SIG-M5 (cell line): ENCODE results near the gene NCK2.

ENCODE experiments used
- DNase-seq: peaks from one replicate; lab custom pipeline; 2025; lab: John Stamatoyannopoulos, UW

Gene NCK2

DNA sequence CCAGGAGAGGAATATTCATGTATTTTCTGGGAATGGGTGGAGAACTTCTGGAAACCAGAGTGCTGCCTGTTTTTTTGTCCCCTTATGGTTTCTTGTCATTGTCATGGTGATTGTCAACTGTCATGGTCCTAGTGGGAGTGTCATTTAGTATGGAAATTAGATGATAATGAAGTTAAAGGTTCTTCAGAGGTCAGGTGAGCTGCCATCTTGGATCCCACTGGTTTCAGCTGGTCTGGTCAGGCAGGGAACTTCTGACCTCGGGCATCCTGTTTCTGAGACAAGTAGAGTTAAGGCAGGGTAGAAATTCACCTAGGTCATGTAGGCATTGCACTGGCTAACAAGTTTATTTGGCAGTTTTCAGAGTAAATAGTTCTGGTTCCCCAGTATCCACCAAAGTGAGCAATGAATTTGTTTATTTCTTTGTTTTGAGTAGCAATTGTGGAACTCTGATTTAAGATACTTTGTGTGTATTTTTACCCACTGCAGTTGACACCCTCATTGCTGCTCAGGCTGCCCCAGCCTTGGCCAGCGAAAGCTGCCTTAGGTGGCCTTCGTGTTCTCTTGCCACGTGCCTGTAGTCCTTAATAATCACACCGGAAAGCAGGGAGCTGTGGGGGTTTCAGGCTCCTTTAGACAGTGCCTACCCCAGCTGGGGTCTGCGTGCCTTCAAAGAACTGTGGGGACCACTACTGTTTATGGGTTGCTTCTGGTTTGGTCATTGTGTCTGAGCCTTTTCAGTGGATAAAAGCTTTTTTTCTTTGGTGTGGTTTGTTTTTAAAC, 48.7 kb downstream of the NCK2 start:
- DNase-seq = no peak

- no peak for DNase-seq
Observed at GRCh38 chr2:105794926-105795574, 50.3 kb downstream of the NCK2 start.

- DNase-seq = peak; percentile 7
Observed at GRCh38 chr2:105795575-105795934, 50.8 kb downstream of the NCK2 start.

DNA sequence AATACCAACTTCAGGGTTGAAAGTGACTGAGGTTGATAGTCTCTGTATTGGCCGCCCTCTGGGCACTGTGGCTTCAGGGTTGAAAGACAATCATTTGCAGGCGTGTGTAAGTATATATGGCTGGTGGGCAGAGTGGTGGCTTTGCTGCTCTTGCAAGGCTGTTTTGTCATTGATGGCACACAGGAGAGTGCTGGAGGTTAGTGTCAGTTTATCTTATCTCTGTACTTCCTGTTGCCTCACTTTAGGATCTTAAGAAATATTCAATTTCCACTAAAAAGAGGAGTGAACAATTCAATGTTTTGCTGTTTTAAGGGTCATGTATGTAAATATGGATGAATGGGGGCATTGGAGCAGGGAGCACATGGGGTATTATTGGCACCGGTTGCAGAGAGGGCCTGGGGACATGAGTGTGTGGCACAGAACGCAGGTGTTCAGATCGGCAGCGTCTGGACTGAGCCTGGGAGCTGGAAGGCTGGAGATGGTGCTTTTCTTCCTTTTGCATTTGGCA, 51.5 kb downstream of the NCK2 start:
- peak; percentile 92 for DNase-seq

DNA sequence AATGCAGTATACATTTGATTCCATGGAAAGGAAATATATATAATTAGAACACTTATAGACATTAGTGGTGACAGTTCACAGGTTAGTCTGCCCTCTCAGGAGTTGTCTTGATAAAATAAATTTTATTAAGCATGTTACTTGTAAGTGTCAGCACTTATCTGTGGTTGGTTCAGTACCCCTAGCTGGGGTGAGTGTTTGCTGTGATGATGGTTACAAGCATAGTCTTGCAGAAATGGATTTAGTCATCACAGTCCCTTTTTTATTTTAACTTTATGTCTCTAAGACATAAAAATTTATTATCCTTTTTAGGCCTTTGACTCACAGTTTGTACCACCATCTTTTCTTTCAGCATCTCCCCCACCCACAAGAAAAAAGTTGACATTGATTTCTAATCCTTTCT, 52.1 kb downstream of the NCK2 start:
- no peak for DNase-seq

- DNase-seq = peak; percentile 83
Observed at GRCh38 chr2:105797298-105797819, 52.6 kb downstream of the NCK2 start.

- DNase-seq = peak; percentile 5
Observed at GRCh38 chr2:105798595-105798994, 53.9 kb downstream of the NCK2 start.

DNA sequence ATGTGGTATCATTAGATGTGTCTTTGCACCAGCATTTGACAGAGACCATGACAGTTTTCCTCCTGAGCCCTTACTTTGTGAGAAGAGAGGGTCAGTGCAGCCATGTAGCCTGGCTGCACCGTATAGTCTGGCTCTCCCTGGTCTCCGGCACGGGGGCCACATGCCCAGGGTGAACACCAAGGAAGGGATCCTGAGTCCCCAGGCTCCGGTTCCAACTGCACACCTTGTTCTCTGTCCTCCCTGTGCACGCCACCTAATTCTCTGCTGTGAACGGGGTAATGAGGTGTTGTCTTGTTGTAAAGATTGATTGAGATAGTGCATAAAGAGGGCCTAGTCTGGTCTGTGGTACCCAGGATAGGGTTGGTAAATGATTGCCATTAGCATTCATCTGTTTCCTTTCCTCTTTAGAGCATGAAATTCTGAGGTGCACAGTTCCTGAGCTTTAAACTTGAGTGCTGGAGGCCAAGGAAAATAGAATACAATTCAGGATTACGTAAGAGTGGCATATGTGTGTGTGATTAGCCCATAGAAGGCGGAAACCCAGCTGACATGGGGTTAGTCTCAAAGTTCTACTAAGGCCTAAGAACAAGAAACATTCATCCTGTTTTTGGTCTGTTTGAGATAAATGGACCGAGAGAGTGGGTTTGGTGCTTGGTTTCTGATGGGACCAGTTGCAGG, 55.5 kb downstream of the NCK2 start:
- peak; percentile 69 for DNase-seq

- DNase-seq = no peak
Observed at GRCh38 chr2:105800953-105801635, 56.4 kb downstream of the NCK2 start.

DNA sequence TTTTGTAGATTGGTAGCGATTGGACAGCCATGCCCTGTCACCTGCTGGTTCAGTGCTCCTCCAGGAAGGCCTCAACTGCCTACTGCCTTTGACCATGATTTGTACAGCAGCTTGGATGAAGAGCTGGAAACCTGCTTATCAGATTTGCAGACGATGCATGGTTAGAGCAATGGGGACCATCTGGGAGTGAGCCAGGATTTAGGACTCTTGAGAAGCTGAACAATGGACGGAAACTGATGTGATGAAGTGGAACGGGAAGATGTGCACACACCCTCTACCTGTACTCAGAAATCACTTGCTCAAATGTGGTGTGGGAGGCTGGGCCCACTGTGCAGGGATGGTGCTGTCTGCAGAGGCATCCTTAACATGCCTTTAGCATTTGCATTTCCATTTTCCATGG, 57.2 kb downstream of the NCK2 start:
- DNase-seq = no peak

DNA sequence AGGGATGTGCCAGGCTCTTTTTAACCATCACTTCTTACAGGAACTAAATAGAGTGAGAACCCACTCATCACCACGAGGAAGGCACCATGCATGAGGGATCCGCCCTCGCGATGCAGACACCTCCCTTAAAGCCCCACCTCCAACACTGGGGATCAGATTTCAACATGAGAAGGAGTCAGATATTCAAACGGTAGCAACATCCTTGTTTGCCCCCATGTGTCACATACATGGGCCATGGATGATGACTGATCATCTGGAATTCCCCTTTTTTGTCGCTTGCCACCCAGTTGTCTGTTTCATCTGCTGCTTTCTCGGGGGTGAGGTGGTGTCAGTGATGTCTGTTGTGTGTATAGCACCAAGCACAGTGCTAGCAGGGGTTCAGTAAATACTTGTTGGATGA, 57.9 kb downstream of the NCK2 start:
- no peak for DNase-seq

GRCh38 chr2:105803337-105803736, 58.6 kb downstream of the NCK2 start:
- no peak for DNase-seq

GRCh38 chr2:105803773-105804172, 59.1 kb downstream of the NCK2 start:
- DNase-seq = no peak

DNA sequence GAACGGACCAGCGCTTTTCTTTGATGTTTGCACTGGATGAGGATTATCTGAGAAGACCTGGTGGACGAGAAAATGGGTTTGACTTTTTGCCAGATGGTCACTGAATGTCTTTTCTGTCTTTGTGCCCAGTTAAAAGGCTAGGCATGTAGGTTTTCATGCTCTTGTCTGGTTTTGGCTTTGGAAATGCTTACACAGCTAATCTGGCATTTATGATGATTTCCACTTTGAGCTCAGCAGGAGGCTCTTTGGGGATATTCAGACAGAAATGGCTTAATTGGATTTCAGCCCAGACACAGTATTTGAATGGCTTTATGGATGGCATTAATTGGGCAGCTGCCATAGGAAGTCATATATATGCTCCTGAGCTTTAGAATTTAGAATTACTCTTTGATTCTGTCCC, 59.6 kb downstream of the NCK2 start:
- DNase-seq = no peak

DNA sequence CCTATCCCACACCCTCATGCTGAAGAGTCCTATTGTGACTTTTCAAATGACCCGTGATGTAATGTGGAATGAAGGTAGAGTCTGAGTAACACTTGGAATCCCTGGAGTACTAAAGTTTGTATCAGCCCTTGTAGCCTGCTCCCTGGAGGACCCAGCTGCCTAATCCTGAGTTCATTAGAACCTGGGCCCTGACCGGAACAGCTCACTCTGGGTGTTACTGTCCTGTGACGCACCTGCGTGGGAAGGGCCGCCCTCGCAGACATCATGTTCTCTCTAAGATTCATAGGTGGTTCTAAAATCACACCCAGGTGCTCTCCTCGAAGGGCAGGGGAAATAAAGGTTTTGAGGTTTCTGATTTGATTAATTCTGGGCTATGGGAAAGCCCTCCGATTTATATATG, 62.3 kb downstream of the NCK2 start:
- no peak for DNase-seq

- no peak for DNase-seq
Observed at GRCh38 chr2:105808423-105809096, 63.8 kb downstream of the NCK2 start.

GRCh38 chr2:105809097-105809473, 64.4 kb downstream of the NCK2 start:
- no peak for DNase-seq

DNA sequence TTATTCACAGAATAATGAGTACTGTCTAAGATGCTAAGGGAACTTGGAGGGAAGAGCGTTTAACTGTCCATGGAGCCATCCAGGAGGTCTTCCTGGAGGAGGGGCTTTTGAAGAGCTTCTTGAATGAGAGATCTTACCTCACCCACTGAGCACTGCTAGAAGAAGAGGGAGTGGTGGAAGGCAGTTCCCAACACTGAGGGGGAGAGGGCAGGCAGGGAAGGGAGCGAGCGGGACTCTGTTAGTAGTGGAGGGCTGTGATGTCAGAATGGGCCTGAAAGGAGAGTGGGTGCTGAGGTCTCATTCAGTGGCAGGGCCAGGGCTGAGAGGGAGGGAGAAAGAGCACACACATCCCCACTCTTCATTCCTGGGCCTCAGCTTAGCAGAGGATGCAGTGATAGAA, 65.0 kb downstream of the NCK2 start:
- DNase-seq = no peak

DNA sequence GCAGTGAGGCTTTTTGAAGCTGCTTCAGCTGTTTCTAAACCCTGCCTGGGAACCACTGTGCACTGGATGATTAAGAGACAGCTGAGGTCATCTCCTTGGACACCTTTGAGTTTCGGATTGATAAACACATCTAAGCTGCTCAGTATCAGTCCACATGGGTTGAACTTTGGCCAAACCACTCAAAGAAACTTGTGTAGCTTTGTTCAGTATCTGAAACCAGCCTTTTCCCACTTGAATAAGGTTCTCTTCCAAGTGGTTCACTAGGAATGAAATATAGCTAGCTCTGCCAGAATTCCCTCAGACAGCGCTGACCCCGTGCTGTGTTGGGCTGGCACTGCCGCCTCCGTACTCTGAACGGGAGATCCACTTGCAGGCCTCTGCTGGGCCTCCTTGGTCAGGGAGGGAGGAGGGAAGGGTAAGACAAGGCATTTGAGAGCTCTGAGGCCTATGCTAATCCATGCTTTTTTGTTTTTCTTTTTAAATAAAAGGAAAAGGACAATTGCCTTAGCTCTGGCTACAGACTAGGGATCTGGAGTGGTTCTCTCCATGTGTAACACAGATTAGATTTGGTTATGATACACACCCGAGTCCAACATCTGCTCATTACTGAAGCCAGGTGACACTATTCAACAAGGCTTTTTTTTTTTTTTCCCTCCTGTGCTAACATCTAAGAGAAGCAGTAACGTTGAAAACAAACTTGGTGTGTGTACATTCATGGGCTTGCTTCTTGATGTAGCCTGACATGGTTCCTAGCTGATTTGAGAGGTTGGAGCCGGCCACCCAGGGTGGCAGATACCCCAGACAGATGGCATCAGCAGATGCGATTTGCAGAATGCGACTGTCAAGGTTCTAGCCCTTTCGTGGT, 67.7 kb downstream of the NCK2 start:
- DNase-seq = no peak

DNA sequence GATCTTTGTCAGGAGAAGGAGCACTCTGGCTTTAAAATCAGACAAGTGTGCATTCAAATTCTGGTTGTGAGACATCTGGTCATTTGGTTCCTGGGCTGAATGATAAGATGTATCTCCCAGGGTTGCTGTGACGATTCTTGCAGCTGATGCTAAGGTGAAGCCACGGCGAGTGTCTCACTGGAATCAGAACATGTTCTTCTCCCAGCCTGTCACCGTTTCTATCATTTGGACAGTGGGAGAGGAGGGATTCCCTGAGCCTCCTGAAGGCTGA, 68.3 kb downstream of the NCK2 start:
- no peak for DNase-seq

DNA sequence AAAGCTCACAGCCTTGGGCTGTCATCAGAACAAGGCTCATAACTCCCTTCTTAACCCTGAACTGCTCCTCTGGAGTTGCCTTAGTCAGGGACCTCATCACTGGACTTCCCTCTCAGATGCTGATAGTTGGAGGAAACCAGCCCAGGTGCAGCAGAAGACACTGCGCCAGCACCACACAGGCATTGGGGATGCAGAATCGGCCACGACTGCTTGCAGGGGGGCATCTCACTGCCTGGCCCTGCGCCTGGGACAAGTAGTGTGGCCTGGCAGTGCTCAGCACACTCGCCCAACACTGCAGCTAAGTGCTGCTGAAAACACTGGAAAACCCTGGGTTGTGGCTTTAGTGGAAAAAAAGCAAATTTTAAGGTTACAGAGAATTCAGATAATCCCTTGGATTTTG, 68.7 kb downstream of the NCK2 start:
- no peak for DNase-seq
